Measurements from ENCODE around the gene DEF6.

Gene DEF6

DNA sequence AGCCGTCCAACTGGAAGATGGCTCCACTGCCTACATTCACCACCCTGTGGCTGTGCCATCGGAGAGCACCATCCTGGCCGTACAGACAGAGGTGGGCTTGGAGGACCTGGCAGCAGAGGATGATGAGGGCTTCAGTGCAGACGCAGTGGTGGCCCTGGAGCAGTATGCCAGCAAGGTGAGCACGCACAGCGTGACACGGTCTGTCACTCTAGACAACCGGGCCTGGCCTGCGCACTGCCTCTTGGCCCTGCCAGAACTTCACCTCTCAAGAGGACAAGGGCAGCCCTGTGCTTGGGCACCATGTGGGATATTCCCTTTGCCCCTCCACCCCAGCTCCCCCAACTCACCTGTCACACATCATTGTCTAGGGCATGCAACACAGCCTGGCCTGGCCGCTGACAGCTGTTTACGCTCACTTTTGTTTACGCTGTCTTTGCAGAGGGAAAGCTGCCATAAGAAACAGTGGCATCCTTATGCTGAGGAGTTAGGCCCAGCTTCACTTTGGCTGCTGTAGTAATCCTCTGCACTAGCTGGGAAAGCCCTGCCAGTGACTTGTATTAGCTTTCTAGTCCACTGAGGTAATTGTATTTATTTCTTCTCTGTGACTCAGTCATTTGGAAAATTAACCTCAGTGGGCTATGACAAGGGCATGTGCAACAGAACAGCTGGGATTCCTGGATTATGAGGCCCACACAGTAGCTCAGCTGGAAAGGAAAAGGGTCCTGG, 9.8 kb upstream of the DEF6 start:
- H3K4me1 ChIP-seq (ENCODE audit: low read length) = no peaks in the 10 kb centered on the region
- no peak overlapping the region for H2AFZ ChIP-seq (ENCODE audit: low read depth, low read length)
- H3K36me3 ChIP-seq (replicated peaks; ENCODE audit: low read depth, low read length) = no peaks in the 10 kb centered on the region
- H4K20me1 ChIP-seq (ENCODE audit: insufficient read depth, low read length) = no peaks in the 10 kb centered on the region
- H3K4me3 ChIP-seq (ENCODE audit: low read length) = no peak overlapping the region
- H3K27ac ChIP-seq (ENCODE audit: low read length) = no peak overlapping the region
- H3K9ac ChIP-seq (ENCODE audit: low read length) = no peak overlapping the region
- H3K4me2 ChIP-seq (ENCODE audit: low read length) = no peak overlapping the region
- no peaks in the 10 kb centered on the region for H3K79me2 ChIP-seq (ENCODE audit: low read length)
- no peaks in the 10 kb centered on the region for H3K9me3 ChIP-seq (ENCODE audit: insufficient read depth, low read length)
- no peaks in the 10 kb centered on the region for H3K27me3 ChIP-seq (ENCODE audit: low read depth, low read length)
- TF ChIP-seq EZH2phosphoT487 (IDR thresholded peaks at IDR 0.05; ENCODE audit: low read depth) = no peak
- TF ChIP-seq, protein P1, sequence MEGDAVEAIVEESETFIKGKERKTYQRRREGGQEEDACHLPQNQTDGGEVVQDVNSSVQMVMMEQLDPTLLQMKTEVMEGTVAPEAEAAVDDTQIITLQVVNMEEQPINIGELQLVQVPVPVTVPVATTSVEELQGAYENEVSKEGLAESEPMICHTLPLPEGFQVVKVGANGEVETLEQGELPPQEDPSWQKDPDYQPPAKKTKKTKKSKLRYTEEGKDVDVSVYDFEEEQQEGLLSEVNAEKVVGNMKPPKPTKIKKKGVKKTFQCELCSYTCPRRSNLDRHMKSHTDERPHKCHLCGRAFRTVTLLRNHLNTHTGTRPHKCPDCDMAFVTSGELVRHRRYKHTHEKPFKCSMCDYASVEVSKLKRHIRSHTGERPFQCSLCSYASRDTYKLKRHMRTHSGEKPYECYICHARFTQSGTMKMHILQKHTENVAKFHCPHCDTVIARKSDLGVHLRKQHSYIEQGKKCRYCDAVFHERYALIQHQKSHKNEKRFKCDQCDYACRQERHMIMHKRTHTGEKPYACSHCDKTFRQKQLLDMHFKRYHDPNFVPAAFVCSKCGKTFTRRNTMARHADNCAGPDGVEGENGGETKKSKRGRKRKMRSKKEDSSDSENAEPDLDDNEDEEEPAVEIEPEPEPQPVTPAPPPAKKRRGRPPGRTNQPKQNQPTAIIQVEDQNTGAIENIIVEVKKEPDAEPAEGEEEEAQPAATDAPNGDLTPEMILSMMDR (IDR thresholded peaks at IDR 0.05; ENCODE audit: low read depth, low read length) = no peak

DNA sequence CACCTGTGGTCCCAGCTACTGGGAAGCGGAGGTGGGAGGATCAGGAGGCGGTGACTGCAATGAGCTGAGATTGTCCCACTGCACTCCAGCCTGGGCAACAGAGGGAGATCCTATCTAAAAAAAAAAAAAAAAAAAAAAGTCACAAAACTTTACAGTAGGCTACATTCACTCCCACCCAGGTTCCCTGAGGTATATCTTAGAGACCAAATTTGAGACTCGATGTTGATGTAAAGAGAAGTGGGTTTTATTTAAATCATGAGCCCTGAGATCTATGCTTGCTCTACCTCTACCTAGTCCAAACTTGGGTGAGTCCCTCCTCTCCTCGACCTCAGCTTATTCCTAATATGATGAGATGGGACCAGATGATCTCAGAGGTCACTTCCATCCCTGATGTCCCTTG, 8.8 kb upstream of the DEF6 start:
- Histone ChIP-seq H3K9me3 (ENCODE audit: insufficient read depth, low read length) (no peaks in the 10 kb centered on the region), H3K4me3 (ENCODE audit: low read length) (no peak overlapping the region), H3K27ac (ENCODE audit: low read length) (no peak overlapping the region), H2AFZ (ENCODE audit: low read depth, low read length) (no peak overlapping the region), H3K27me3 (ENCODE audit: low read depth, low read length) (no peaks in the 10 kb centered on the region), H3K4me2 (ENCODE audit: low read length) (no peak overlapping the region), H3K4me1 (ENCODE audit: low read length) (no peaks in the 10 kb centered on the region), H4K20me1 (ENCODE audit: insufficient read depth, low read length) (no peaks in the 10 kb centered on the region), H3K79me2 (ENCODE audit: low read length) (no peaks in the 10 kb centered on the region), H3K36me3 (replicated peaks; ENCODE audit: low read depth, low read length) (no peaks in the 10 kb centered on the region), H3K9ac (ENCODE audit: low read length) (no peak overlapping the region)
- TF ChIP-seq EZH2phosphoT487 (IDR thresholded peaks at IDR 0.05; ENCODE audit: low read depth) = no peak

DNA sequence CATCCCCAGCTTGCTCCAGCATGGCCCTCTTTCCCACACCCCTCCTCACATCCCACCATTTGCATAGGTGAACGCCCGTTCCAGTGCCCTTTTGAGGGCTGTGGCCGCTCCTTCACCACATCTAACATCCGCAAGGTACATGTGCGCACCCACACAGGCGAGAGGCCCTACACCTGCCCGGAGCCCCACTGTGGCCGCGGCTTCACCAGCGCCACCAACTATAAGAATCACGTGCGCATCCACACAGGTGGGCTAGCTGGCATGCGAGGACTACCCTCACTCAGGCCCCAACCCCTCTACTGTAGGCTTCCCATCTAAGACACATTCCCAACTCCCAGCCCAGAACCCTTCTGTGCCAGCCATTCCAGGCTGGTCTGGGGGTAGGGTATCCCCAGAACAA, 6.1 kb upstream of the DEF6 start:
- Histone ChIP-seq H3K9ac (ENCODE audit: low read length) (no peak overlapping the region), H3K4me1 (ENCODE audit: low read length) (no peaks in the 10 kb centered on the region), H3K79me2 (ENCODE audit: low read length) (no peaks in the 10 kb centered on the region), H4K20me1 (ENCODE audit: insufficient read depth, low read length) (no peaks in the 10 kb centered on the region), H3K9me3 (ENCODE audit: insufficient read depth, low read length) (no peaks in the 10 kb centered on the region), H3K27me3 (ENCODE audit: low read depth, low read length) (no peaks in the 10 kb centered on the region), H3K27ac (ENCODE audit: low read length) (no peak overlapping the region), H3K4me3 (ENCODE audit: low read length) (no peak overlapping the region), H3K4me2 (ENCODE audit: low read length) (no peak overlapping the region), H2AFZ (ENCODE audit: low read depth, low read length) (no peak overlapping the region), H3K36me3 (replicated peaks; ENCODE audit: low read depth, low read length) (peaks cover 2% of the 10 kb centered on the region)
- no peak for TF ChIP-seq EZH2phosphoT487 (IDR thresholded peaks at IDR 0.05; ENCODE audit: low read depth)
- TF ChIP-seq, protein P1 (IDR thresholded peaks at IDR 0.05; ENCODE audit: low read depth, low read length) = no peak

DNA sequence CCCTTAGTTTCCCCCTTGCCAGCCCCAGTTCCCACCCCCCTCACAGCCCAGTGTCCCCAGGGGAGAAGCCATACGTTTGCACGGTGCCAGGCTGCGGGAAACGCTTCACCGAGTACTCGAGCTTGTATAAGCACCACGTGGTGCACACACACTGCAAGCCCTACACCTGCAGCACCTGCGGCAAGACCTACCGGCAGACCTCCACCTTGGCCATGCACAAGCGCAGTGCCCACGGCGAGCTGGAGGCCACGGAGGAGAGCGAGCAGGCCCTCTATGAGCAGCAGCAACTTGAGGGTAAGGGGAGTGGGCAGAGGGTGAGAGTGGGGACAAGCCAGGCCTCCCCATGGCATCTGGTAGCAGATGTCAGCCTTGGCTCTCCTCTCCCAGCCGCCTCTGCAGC, 5.1 kb upstream of the DEF6 start:
- Histone ChIP-seq H3K4me1 (ENCODE audit: low read length) (peaks cover 4% of the 10 kb centered on the region), H3K27me3 (ENCODE audit: low read depth, low read length) (no peaks in the 10 kb centered on the region), H3K9me3 (ENCODE audit: insufficient read depth, low read length) (no peaks in the 10 kb centered on the region), H3K36me3 (replicated peaks; ENCODE audit: low read depth, low read length) (peaks cover 2% of the 10 kb centered on the region), H3K79me2 (ENCODE audit: low read length) (no peaks in the 10 kb centered on the region), H3K4me3 (ENCODE audit: low read length) (no peak overlapping the region), H2AFZ (ENCODE audit: low read depth, low read length) (no peak overlapping the region), H3K27ac (ENCODE audit: low read length) (no peak overlapping the region), H3K9ac (ENCODE audit: low read length) (no peak overlapping the region), H3K4me2 (ENCODE audit: low read length) (no peak overlapping the region), H4K20me1 (ENCODE audit: insufficient read depth, low read length) (no peaks in the 10 kb centered on the region)
- no peak for TF ChIP-seq EZH2phosphoT487 (IDR thresholded peaks at IDR 0.05; ENCODE audit: low read depth)
- TF ChIP-seq, protein P1 (IDR thresholded peaks at IDR 0.05; ENCODE audit: low read depth, low read length) = no peak
